Measurements from ENCODE around the gene SRM.

Gene SRM

DNA sequence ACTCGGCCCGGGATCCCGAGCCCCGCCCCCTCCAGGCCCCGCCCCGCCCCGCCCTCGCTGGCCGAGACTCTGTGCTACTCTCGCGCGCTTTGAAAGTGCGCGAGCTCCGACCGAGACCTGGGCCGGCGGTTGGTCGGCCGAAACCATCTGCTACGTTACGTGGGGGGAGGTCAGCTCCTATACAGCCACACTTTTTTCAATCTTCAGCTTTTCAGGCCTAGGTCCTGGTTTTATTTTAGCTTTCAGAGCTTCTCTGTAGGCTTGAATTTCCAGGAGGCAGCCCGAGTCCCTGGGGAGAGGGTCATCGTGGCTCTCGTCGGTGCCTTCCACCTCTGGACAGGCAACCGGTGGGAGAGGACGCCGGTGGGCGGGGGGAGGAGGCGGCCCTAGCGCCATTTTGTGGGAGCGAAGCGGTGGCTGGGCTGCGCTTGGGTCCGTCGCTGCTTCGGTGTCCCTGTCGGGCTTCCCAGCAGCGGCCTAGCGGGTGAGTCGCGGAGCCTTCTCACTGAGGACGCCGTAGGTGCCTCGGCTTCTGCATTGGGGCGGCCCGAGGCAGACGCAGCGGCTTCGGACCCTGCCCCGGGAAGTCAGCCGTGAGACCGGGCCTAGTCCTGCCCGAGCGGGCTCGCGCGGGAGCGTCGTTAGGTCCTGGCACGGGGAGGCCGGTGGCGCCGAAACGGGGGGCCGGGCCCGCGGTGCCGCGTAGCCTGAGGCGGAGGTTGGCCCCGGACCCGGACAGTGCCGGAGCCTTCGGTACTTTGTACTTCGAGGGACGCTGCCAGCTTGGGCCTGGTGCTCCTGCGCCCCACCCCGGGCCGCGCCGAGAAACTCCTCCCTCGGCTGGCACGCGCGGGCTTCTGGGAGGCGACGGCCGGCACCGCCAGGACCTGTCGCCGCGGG lies 47.3 kb downstream of the SRM start, which contains the start of gene TARDBP:
TSS of gene TARDBP (plus strand) at position 395 of the 900 bp plus-strand sequence. CDS start 1,074 bp downstream, outside the sequence.
- DNase-seq, result peak; percentile 88
